ENCODE data around the gene SLC25A46. TPM values are rescaled to one million over a fixed set of nuclear protein-coding genes. Genes with fewer than 3 reads are reported as not detected.

The SLC25A46 gene
- total and polyA plus RNA-seq, 2 donors (not counting 1 experiment from before 2014, with no cell fraction given): 17.6 to 36.9 TPM

- no peak overlapping the region for H3K4me3 ChIP-seq (ENCODE audit: control extremely low read depth in 1 of 5, extremely low read depth in 1 of 5, insufficient read depth in 1 of 5, low read depth in 2 of 5, low read length in 4 of 5)
- no peaks in the 10 kb centered on the region for H3K9me3 ChIP-seq (ENCODE audit: control extremely low read depth in 1 of 3, control insufficient read depth in 2 of 3, insufficient read depth in 1 of 3, low read length in 2 of 3)
- H3K36me3 ChIP-seq (replicated peaks in 1 of 2; ENCODE audit: control extremely low read depth in 1 of 2, control insufficient read depth in 1 of 2, extremely low read depth in 1 of 2, insufficient read depth in 2 of 2, low read length in 1 of 2): no peaks in the 10 kb centered on the region
- no peak overlapping the region for H3K27ac Mint-ChIP-seq
- H3K4me3 Mint-ChIP-seq: no peak overlapping the region
- ATAC-seq (ENCODE audit: low read depth) (no peak), DNase-seq (no peak)
- ChIA-PET CTCF (no interaction called here), POLR2A (no interaction called here)
- no peaks in the 10 kb centered on the region for H3K9me3 Mint-ChIP-seq (ENCODE audit: insufficient read depth)
- H3K79me2 ChIP-seq (ENCODE audit: control insufficient read depth, insufficient read depth, low read length): no peaks in the 10 kb centered on the region
- H4K20me1 ChIP-seq (ENCODE audit: control insufficient read depth, insufficient read depth, low read length, poor library complexity, severe bottlenecking): no peaks in the 10 kb centered on the region
- H3K27me3 Mint-ChIP-seq: peaks cover 5% of the 10 kb centered on the region
- H3K9ac ChIP-seq (ENCODE audit: low read length): no peak overlapping the region
- intact Hi-C loops (cut with micrococcal nuclease): no loop called here
- TF ChIP-seq EZH2 (IDR thresholded peaks at IDR 0.05; ENCODE audit: borderline replicate concordance, insufficient read depth, low read depth, low read length, poor library complexity, severe bottlenecking) (no peak), CTCF (IDR thresholded peaks at IDR 0.05) (no peak)
- WGBS (ENCODE audit: insufficient coverage): no CpG with 5 or more reads among the region's 2 CpGs
- H3K4me1 ChIP-seq (ENCODE audit: control insufficient read depth in 2 of 2, insufficient read depth in 2 of 2, low read length in 2 of 2): no peaks in the 10 kb centered on the region
- peaks cover 0 to 3% (median 1%) of the 10 kb centered on the region in 4 experiments for H3K27me3 ChIP-seq (replicated peaks in 1 of 4; ENCODE audit: control extremely low read depth in 1 of 4, control insufficient read depth in 3 of 4, insufficient read depth in 4 of 4, low read length in 3 of 4)
- no peak overlapping the region for H2AFZ ChIP-seq (ENCODE audit: insufficient read depth, low read depth, low read length, poor library complexity, severe bottlenecking)
- no peak overlapping the region for H3K27ac ChIP-seq (ENCODE audit: low read length in 2 of 2)
- no peak overlapping the region for H3K4me2 ChIP-seq (replicated peaks; ENCODE audit: low read depth, low read length, poor library complexity, severe bottlenecking)
- H3K4me1 Mint-ChIP-seq: no peaks in the 10 kb centered on the region
Measured at GRCh38 chr5:110718311-110718710, 20.5 kb upstream of the SLC25A46 start.

GRCh38 chr5:110726249-110727024, 12.4 kb upstream of the SLC25A46 start, which contains the start of gene TMEM232:
TMEM232 (minus strand) TSS chr5:110726671; CDS start chr5:110667352, 59,319 bp downstream.
- peak; percentile 98 for ATAC-seq (ENCODE audit: low read depth)
- H3K4me1 ChIP-seq (ENCODE audit: control insufficient read depth in 2 of 2, insufficient read depth in 2 of 2, low read length in 2 of 2): peaks cover 0 to 4% of the 10 kb centered on the region in 2 donors
- H3K79me2 ChIP-seq (ENCODE audit: control insufficient read depth, insufficient read depth, low read length): no peaks in the 10 kb centered on the region
- Mint-ChIP-seq H3K9me3 (ENCODE audit: insufficient read depth) (no peaks in the 10 kb centered on the region), H3K4me3 (peak within 1 kb of the TSS; percentile 90), H3K27ac (peak within 1 kb of the TSS; percentile 77), H3K4me1 (peaks cover 3% of the 10 kb centered on the region), H3K27me3 (no peaks in the 10 kb centered on the region)
- no peaks in the 10 kb centered on the region for H3K27me3 ChIP-seq (replicated peaks in 1 of 4; ENCODE audit: control extremely low read depth in 1 of 4, control insufficient read depth in 3 of 4, insufficient read depth in 4 of 4, low read length in 3 of 4)
- H3K4me3 ChIP-seq (ENCODE audit: control extremely low read depth in 1 of 5, extremely low read depth in 1 of 5, insufficient read depth in 1 of 5, low read depth in 2 of 5, low read length in 4 of 5): peak within 1 kb of the TSS; percentile 36 to 65 (median 50)
- H3K36me3 ChIP-seq (replicated peaks in 1 of 2; ENCODE audit: control extremely low read depth in 1 of 2, control insufficient read depth in 1 of 2, extremely low read depth in 1 of 2, insufficient read depth in 2 of 2, low read length in 1 of 2): no peaks in the 10 kb centered on the region
- peak within 1 kb of the TSS; percentile 61 for H3K9ac ChIP-seq (ENCODE audit: low read length)
- peak within 1 kb of the TSS in 1 of 2 donors; percentile 49 for H3K27ac ChIP-seq (ENCODE audit: low read length in 2 of 2)
- peak within 1 kb of the TSS; percentile 78 for H2AFZ ChIP-seq (ENCODE audit: insufficient read depth, low read depth, low read length, poor library complexity, severe bottlenecking)
- TF ChIP-seq CTCF (IDR thresholded peaks at IDR 0.05) (no peak), EZH2 (IDR thresholded peaks at IDR 0.05; ENCODE audit: borderline replicate concordance, insufficient read depth, low read depth, low read length, poor library complexity, severe bottlenecking) (no peak)
- H4K20me1 ChIP-seq (ENCODE audit: control insufficient read depth, insufficient read depth, low read length, poor library complexity, severe bottlenecking): no peaks in the 10 kb centered on the region
- peak; percentile 81 for DNase-seq
- intact Hi-C loops (cut with micrococcal nuclease): loop anchor here (1.0 kb wide), 1 partner anchor 12 kb away; no protein-coding TSS in a partner anchor
- CTCF ChIA-PET: no interaction called here
- POLR2A ChIA-PET: interaction anchor here (1.2 kb wide), 1 partner anchor 12 kb away, joined by 3 read pairs; the partner anchor contains the start of gene SLC25A46
- 34% methylated on average over 10 of the region's 17 CpGs for WGBS (ENCODE audit: insufficient coverage)
- H3K4me2 ChIP-seq (replicated peaks; ENCODE audit: low read depth, low read length, poor library complexity, severe bottlenecking): peak within 1 kb of the TSS; percentile 83
- peaks cover 0 to 1% (median 0%) of the 10 kb centered on the region in 3 donors for H3K9me3 ChIP-seq (ENCODE audit: control extremely low read depth in 1 of 3, control insufficient read depth in 2 of 3, insufficient read depth in 1 of 3, low read length in 2 of 3)

Measured in B cell (primary cell).